Suprapubic skin (tissue), 4 donors: Measurements from ENCODE around the gene ACBD3. TPM values are rescaled to one million over a fixed set of nuclear protein-coding genes. Genes with fewer than 3 reads are reported as not detected.

Experiments
- DNase-seq, 2 donors: peaks; one replicate each; pipeline ENCODE4 v3.0.0-alpha.2; 2019; ENCODE audit warnings: low spot score in 2 of 2
- H3K27ac ChIP-seq: fragments of 200-600 bp; sonication (generic); one replicate; pipeline ENCODE4 v1.5.1; 2019
- H3K27me3 ChIP-seq: fragments of 200-600 bp; sonication (generic); one replicate; pipeline ENCODE4 v1.5.1; 2019
- H3K36me3 ChIP-seq: fragments of 200-600 bp; sonication (generic); one replicate; pipeline ENCODE4 v1.5.1; 2019
- H3K4me1 ChIP-seq: fragments of 200-600 bp; sonication (generic); one replicate; pipeline ENCODE4 v1.5.1; 2019
- H3K4me3 ChIP-seq: fragments of 200-600 bp; sonication (generic); one replicate; pipeline ENCODE4 v1.5.1; 2019; ENCODE audit warnings: mild to moderate bottlenecking
- H3K9me3 ChIP-seq: fragments of 200-600 bp; sonication (generic); one replicate; pipeline ENCODE4 v1.5.1; 2019
- EP300 ChIP-seq: sonication (generic); formaldehyde crosslinking; IDR thresholded peaks from one replicate; pipeline ENCODE4 v1.6.1; 2017; ENCODE audit warnings: antibody characterized with exemption
- POLR2A ChIP-seq, 2 donors: fragments of 450-650 bp; IDR thresholded peaks; one replicate each; pipeline ENCODE4 v1.6.1; 2017; ENCODE audit warnings: antibody characterized with exemption in 2 of 2, mild to moderate bottlenecking in 2 of 2, moderate library complexity in 2 of 2
- POLR2AphosphoS5 ChIP-seq, 3 donors: sonication (generic); formaldehyde crosslinking; IDR thresholded peaks; one replicate each; pipeline ENCODE4 v1.6.1; 2017; ENCODE audit warnings: antibody characterized with exemption in 3 of 3
- WGBS: methylation state at CpG from one replicate; pipeline ENCODE4 v1.1.5; 2018; 5-methylcytosine and 5-hydroxymethylcytosine counted together
- total RNA-seq, 4 donors: library from RNA; depleted of rRNA; stranded (reverse); fragments of >200 nt; gene quantifications; one replicate each; pipeline ENCODE4 v1.1.0, GENCODE V29; 2016
- TF ChIP-seq, protein P1 (sequence below), 2 donors: fragments of 200-600 bp in 1 of 2; fragments of 450-650 bp in 1 of 2; sonication (generic) in 1 of 2; IDR thresholded peaks; one replicate each; pipeline ENCODE4 v1.5.1; 2016 to 2019; ENCODE audit warnings: antibody characterized with exemption in 2 of 2, mild to moderate bottlenecking in 1 of 2, moderate library complexity in 1 of 2

ACBD3 gene
- total RNA-seq, 4 donors from 2014 or later: 38.0 to 64.5 (median 42.4) TPM

DNA sequence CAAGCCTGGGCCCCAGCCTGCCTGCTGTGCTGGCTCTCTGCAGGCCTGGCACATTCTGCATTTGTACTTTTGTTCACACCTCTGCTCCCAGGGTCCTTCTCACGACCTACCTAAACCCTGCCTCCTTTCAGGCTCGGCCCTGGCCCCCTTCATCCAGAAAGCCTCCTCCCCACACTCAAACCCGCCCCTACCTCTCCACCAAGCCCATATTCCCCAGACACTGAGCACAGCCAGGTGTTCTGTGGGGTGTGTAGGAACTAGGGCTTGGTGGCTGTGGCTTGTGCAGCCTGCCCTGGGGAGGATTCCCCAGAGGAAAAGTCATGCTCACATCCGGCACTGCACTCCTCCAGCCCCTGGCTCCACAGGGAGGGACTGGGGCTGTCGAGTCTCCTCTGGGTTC is 28.7 kb upstream of the ACBD3 start:
- H3K4me3 ChIP-seq: no peak overlapping the region
- H3K36me3 ChIP-seq: no peaks in the 10 kb centered on the region
- no peaks in the 10 kb centered on the region for H3K9me3 ChIP-seq
- H3K4me1 ChIP-seq: no peaks in the 10 kb centered on the region
- no peak overlapping the region for H3K27ac ChIP-seq
- no peaks in the 10 kb centered on the region for H3K27me3 ChIP-seq
- DNase-seq: no peak
- WGBS: 71% methylated on average over 5 of the region's 5 CpGs
- TF ChIP-seq POLR2A (IDR thresholded peaks at IDR 0.05) (no peak), EP300 (no peak), POLR2AphosphoS5 (IDR thresholded peaks at IDR 0.05) (no peak)
- TF ChIP-seq, protein P1, sequence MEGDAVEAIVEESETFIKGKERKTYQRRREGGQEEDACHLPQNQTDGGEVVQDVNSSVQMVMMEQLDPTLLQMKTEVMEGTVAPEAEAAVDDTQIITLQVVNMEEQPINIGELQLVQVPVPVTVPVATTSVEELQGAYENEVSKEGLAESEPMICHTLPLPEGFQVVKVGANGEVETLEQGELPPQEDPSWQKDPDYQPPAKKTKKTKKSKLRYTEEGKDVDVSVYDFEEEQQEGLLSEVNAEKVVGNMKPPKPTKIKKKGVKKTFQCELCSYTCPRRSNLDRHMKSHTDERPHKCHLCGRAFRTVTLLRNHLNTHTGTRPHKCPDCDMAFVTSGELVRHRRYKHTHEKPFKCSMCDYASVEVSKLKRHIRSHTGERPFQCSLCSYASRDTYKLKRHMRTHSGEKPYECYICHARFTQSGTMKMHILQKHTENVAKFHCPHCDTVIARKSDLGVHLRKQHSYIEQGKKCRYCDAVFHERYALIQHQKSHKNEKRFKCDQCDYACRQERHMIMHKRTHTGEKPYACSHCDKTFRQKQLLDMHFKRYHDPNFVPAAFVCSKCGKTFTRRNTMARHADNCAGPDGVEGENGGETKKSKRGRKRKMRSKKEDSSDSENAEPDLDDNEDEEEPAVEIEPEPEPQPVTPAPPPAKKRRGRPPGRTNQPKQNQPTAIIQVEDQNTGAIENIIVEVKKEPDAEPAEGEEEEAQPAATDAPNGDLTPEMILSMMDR (IDR thresholded peaks at IDR 0.05): no peak

DNA sequence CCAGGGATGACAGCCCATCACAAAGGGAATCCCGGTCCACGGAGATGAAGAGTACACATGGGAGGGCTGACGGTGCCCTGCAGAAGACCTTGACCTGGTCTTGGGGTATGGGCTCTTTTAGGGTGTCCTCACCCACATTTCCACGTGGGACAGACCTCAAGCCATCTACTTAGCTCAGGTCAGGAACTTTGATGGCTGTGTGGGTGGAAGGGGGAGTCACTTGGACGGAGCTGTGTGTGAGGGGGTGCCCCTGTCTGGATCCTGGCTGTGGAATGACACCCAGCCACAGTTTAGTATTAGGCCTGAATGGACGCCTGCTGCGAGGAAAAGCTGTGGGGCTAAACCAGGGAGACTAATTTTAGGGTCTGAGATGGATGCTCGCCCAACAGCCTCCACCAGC is 26.0 kb upstream of the ACBD3 start:
- H3K36me3 ChIP-seq: no peaks in the 10 kb centered on the region
- no peaks in the 10 kb centered on the region for H3K27me3 ChIP-seq
- whole genome bisulfite sequencing: 84% methylated on average over 8 of the region's 8 CpGs
- TF ChIP-seq POLR2A (IDR thresholded peaks at IDR 0.05) (no peak), POLR2AphosphoS5 (IDR thresholded peaks at IDR 0.05) (no peak), EP300 (no peak)
- TF ChIP-seq, protein P1 (IDR thresholded peaks at IDR 0.05): no peak
- no peak overlapping the region for H3K4me3 ChIP-seq
- DNase-seq: no peak
- no peaks in the 10 kb centered on the region for H3K9me3 ChIP-seq
- H3K4me1 ChIP-seq: no peaks in the 10 kb centered on the region
- H3K27ac ChIP-seq: no peak overlapping the region

DNA sequence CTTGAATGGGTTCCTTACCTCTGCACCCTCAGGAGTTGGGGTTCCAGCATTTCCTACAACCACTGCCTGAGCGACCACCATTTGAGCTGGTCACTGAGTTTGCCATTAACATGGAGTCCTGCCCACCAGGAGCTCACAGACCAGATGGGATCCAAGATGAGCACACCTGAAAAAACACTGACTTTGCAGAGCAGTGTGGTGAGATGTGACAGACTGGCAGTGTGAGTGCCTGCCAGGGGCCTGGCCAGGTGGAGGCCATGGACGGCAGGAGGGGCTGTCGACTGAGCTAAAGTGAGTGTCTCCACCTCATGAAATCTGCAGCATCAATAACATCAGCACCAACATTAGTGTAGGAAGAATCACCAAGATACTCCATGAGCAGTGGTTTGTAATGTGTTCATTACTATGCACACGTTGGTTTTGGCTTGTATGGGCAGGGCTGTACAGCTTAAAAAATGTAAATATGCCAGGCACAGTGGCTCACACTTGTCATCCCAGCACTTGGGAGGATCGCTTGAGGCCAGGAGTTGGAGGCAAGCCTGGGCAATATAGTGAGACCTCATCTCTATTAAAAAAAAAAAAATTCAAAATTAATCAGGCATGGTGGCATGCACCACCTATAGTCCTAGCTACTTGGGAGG is 24.8 kb upstream of the ACBD3 start:
- no peaks in the 10 kb centered on the region for H3K4me1 ChIP-seq
- no peaks in the 10 kb centered on the region for H3K9me3 ChIP-seq
- no peak overlapping the region for H3K27ac ChIP-seq
- H3K36me3 ChIP-seq: no peaks in the 10 kb centered on the region
- H3K4me3 ChIP-seq: no peak overlapping the region
- WGBS: 52% methylated on average over 4 of the region's 5 CpGs
- DNase-seq: no peak
- no peak for TF ChIP-seq EP300
- no peak for TF ChIP-seq POLR2A (IDR thresholded peaks at IDR 0.05)
- TF ChIP-seq POLR2AphosphoS5 (IDR thresholded peaks at IDR 0.05): no peak
- TF ChIP-seq, protein P1 (IDR thresholded peaks at IDR 0.05): no peak
- no peaks in the 10 kb centered on the region for H3K27me3 ChIP-seq

DNA sequence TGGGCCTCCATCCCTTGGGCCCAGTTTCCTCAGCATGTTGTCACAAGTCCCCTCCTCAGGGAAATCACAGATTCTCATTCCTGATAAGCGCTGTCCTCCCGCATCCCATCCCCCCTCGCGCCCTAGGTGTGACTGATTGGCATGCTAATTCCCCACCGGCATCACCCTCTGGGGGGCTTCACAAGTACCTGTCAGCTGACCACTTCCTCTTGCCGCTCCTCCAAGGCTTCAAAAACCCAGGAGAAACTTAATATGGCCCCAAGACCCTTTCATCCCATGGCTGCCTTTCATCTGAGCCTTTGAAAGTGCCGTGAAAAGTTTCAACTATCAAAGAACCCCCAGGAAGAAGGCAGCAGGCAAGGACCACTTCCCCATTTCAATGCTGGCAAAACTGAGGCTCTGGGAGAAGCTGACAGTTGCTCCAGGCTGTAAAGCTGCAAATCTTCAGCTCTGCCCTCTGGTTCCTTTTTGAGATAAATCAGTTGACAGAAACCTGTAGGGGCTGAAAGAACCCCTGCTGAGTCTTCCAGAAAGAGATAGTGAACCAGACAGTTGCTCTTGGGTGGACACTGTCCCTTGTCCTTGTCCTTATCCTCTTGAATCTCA is 24.1 kb upstream of the ACBD3 start:
- 65% methylated on average over 7 of the region's 7 CpGs for WGBS
- Histone ChIP-seq H3K4me3 (no peak overlapping the region), H3K9me3 (no peaks in the 10 kb centered on the region), H3K36me3 (no peaks in the 10 kb centered on the region), H3K4me1 (no peaks in the 10 kb centered on the region), H3K27me3 (no peaks in the 10 kb centered on the region), H3K27ac (no peak overlapping the region)
- DNase-seq: no peak
- TF ChIP-seq POLR2AphosphoS5 (IDR thresholded peaks at IDR 0.05) (no peak), EP300 (no peak), POLR2A (IDR thresholded peaks at IDR 0.05) (no peak)
- TF ChIP-seq, protein P1 (IDR thresholded peaks at IDR 0.05): no peak

DNA sequence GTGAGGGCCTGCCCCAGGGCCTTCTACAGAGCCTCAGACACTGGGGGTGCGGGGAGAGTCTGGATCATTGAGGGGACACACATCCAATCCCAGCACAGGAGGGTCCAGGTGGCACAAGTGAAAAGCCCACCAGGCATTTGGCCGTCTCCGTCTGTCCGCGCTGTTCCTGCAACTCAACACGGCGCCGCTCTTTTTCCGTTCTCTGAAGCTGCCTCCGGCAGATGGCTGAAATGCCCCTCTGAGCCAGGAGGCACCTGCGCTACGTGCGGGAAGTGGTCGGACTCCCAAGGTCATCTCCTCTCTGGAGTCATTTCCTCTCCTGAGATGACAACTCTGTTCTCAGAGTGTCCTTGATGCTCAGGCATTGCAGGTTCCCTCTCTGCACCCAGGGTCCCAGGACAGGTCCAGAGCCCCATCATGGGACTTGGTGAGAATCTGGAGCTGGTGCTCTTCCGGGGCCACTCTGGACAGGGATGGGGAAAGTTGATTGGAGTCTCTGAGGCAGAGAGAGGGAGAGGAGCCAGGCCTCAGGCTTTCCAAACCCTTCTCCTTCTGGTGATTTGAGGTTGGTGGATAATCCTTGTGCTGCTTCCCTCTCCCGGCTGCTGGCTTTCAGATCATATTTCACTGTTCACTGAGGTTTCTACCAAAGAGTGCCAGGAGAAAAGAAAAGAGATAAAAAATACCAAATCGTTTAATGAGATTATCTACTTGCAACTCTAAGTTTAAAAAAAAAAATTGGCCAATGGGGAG is 22.9 kb upstream of the ACBD3 start:
- Histone ChIP-seq H3K27ac (no peak overlapping the region), H3K9me3 (no peaks in the 10 kb centered on the region), H3K36me3 (no peaks in the 10 kb centered on the region), H3K27me3 (no peaks in the 10 kb centered on the region), H3K4me1 (no peaks in the 10 kb centered on the region), H3K4me3 (no peak overlapping the region)
- 86% methylated on average over 17 of the region's 17 CpGs for WGBS
- no peak for DNase-seq
- TF ChIP-seq EP300: no peak
- TF ChIP-seq POLR2AphosphoS5 (IDR thresholded peaks at IDR 0.05): no peak
- no peak for TF ChIP-seq POLR2A (IDR thresholded peaks at IDR 0.05)
- TF ChIP-seq, protein P1 (IDR thresholded peaks at IDR 0.05): no peak
